PC-3 (cell line): Measurements from ENCODE around the gene HNF4A.

Source experiments
- EZH2 ChIP-seq: fragments of 300-600 bp; sonication (generic); IDR thresholded peaks from one replicate; pipeline ENCODE4 v1.6.1; 2017; ENCODE audit warnings: antibody characterized with exemption, mild to moderate bottlenecking, low read length; ENCODE audit not compliant: unreplicated experiment
- EZH2phosphoT487 ChIP-seq: fragments of 300-600 bp; sonication (generic); IDR thresholded peaks from 2 replicates; pipeline ENCODE4 v1.6.1; 2018; ENCODE audit warnings: mild to moderate bottlenecking, antibody characterized with exemption, low read length, borderline replicate concordance
- TF ChIP-seq, protein P1 (sequence below): fragments of 300-600 bp; sonication (generic); conservative IDR thresholded peaks from 2 replicates; pipeline ENCODE4 v1.5.1; 2017; ENCODE audit warnings: antibody characterized with exemption, low read depth, mild to moderate bottlenecking, low read length

DNA sequence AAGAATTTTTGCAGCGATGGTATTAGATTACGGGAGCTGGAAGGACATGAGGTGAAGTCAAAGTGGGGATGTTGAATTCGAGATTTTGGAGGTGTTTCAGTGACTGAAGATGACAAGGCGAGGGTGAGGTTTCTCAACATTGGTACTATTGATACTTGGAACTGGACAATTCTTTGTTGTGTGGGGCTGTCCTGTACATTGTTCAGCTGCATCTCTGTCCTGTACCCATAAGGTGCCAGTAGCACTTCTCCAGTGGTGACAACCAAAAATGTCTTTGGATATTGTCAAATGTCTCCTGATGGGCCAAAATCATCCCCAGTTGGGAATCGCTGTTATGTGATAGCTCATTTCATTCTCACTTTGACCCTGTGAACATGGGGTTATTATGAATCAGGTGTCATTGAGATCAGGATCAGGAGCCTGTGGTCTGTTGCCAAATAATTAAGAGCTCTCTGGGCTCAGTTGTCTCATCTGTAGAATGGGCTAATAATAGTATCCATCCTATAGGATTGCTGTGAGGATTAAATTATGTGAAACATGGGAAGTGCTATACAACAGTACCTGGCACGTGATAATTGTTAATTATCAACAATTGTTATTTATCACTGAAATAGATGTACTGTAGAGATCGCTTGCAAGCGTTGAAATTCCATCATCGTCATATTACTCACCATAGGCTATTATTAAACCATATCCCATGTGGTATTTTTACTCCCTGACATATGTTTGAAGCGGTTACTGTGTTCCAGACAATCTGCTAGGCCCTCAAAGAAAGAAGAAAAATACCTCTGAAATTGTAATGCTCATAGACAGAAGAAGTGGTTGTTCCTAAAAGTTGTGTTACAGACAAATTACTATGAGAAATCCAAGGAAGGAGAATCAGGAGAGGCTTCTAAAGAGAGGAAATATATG is 71.6 kb downstream of the HNF4A start:
- TF ChIP-seq, protein P1, sequence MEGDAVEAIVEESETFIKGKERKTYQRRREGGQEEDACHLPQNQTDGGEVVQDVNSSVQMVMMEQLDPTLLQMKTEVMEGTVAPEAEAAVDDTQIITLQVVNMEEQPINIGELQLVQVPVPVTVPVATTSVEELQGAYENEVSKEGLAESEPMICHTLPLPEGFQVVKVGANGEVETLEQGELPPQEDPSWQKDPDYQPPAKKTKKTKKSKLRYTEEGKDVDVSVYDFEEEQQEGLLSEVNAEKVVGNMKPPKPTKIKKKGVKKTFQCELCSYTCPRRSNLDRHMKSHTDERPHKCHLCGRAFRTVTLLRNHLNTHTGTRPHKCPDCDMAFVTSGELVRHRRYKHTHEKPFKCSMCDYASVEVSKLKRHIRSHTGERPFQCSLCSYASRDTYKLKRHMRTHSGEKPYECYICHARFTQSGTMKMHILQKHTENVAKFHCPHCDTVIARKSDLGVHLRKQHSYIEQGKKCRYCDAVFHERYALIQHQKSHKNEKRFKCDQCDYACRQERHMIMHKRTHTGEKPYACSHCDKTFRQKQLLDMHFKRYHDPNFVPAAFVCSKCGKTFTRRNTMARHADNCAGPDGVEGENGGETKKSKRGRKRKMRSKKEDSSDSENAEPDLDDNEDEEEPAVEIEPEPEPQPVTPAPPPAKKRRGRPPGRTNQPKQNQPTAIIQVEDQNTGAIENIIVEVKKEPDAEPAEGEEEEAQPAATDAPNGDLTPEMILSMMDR, result no peak
- TF ChIP-seq EZH2 (no peak), EZH2phosphoT487 (no peak)
